H1 (cell line): ENCODE data around the gene CHST3. TPM values are rescaled to one million over a fixed set of nuclear protein-coding genes. Genes with fewer than 3 reads are reported as not detected.

Source experiments
- CTCF ChIA-PET: fragments of 300-600 bp; sonication (Branson Sonifier 250); formaldehyde crosslinking; loops from one replicate; lab custom pipeline; 2021; ENCODE audit not compliant: partially characterized antibody; lab: Charles Lee
- POLR2A ChIA-PET: fragments of 300-600 bp; sonication (Branson Sonifier 250); formaldehyde crosslinking; loops from one replicate; lab custom pipeline; 2021; ENCODE audit warnings: inconsistent platforms; ENCODE audit not compliant: partially characterized antibody; lab: Charles Lee
- DNase-seq, 2 experiments: peaks; one replicate each; pipeline versions ENCODE4 v3.0.0 to v3.0.0-alpha.2; 2010 to 2022; ENCODE audit warnings: low spot score in 2 of 2, low read depth in 1 of 2, mixed read lengths in 1 of 2
- FAIRE-seq: peaks from 2 replicates; lab custom pipeline; 2011; peaks lifted over from hg19 to GRCh38; lab: Jason Lieb, UNC
- H2AFZ ChIP-seq: 2 replicates; pipeline ENCODE4 v1.8.1; 2012; ENCODE audit warnings: low read length, inconsistent platforms
- H2AK5ac ChIP-seq: 2 replicates; pipeline ENCODE4 v1.6.1; 2013; ENCODE audit warnings: low read depth, low read length
- H2BK120ac ChIP-seq: replicated peaks from 2 replicates; pipeline ENCODE3; 2013; ENCODE audit warnings: low read depth, low read length, inconsistent platforms
- H2BK12ac ChIP-seq: 2 replicates; pipeline ENCODE4 v1.6.1; 2013; ENCODE audit warnings: low read depth, low read length
- H2BK15ac ChIP-seq: 2 replicates; pipeline ENCODE4 v1.6.1; 2013; ENCODE audit warnings: low read length
- H2BK20ac ChIP-seq: 2 replicates; pipeline ENCODE4 v1.6.1; 2013; ENCODE audit warnings: low read length
- H2BK5ac ChIP-seq: 2 replicates; pipeline ENCODE4 v1.6.1; 2013; ENCODE audit warnings: low read depth, low read length
- H3K14ac ChIP-seq: 2 replicates; pipeline ENCODE4 v1.6.1; 2013; ENCODE audit warnings: inconsistent platforms; ENCODE audit not compliant: insufficient read length
- H3K18ac ChIP-seq: 2 replicates; pipeline ENCODE4 v1.6.1; 2013; ENCODE audit warnings: low read length; ENCODE audit errors: extremely low read depth
- H3K23ac ChIP-seq: 2 replicates; pipeline ENCODE4 v1.6.1; 2013; ENCODE audit warnings: inconsistent platforms; ENCODE audit not compliant: insufficient read length
- H3K23me2 ChIP-seq: 2 replicates; pipeline ENCODE4 v1.6.1; 2013; ENCODE audit warnings: low read depth, low read length
- H3K27ac ChIP-seq: 2 replicates; pipeline ENCODE4 v1.6.1; 2011; ENCODE audit warnings: low read depth, low read length, inconsistent platforms
- H3K27me3 ChIP-seq, 4 experiments: replicated peaks in 1 of 4; 1 replicate in 1 of 4; 2 replicates in 3 of 4; pipeline versions ENCODE4 v1.6.1 to v1.8.1; 2011 to 2013; ENCODE audit warnings: low read length in 3 of 4, mild to moderate bottlenecking in 3 of 4, inconsistent platforms in 2 of 4, mixed read lengths in 2 of 4, moderate library complexity in 1 of 4; ENCODE audit not compliant: control insufficient read depth in 3 of 4, insufficient read depth in 3 of 4; ENCODE audit errors: extremely low read depth in 1 of 4
- H3K36me3 ChIP-seq, 4 experiments: 2 replicates each; pipeline versions ENCODE4 v1.6.1 to v1.8.1; 2011 to 2013; ENCODE audit warnings: mild to moderate bottlenecking in 4 of 4, low read length in 3 of 4, moderate library complexity in 2 of 4, control low read depth in 1 of 4, inconsistent platforms in 1 of 4; ENCODE audit not compliant: insufficient read depth in 4 of 4, control insufficient read depth in 2 of 4
- H3K4ac ChIP-seq: replicated peaks from 2 replicates; pipeline ENCODE3; 2013; ENCODE audit warnings: low read length, low read depth, mixed read lengths, inconsistent platforms; ENCODE audit not compliant: insufficient read length
- H3K4me1 ChIP-seq, 4 experiments: replicated peaks in 1 of 4; 1 replicate in 1 of 4; 2 replicates in 3 of 4; pipeline versions ENCODE4 v1.6.1 to v1.8.1; 2011 to 2013; ENCODE audit warnings: low read length in 3 of 4, inconsistent platforms in 2 of 4, mixed read lengths in 1 of 4; ENCODE audit not compliant: insufficient read depth in 4 of 4, control insufficient read depth in 3 of 4
- H3K4me2 ChIP-seq, 2 experiments: 2 replicates each; pipeline versions ENCODE4 v1.6.1 to v1.8.1; 2011 to 2013; ENCODE audit warnings: low read depth in 2 of 2, low read length in 2 of 2, control low read depth in 1 of 2, inconsistent platforms in 1 of 2, mild to moderate bottlenecking in 1 of 2; ENCODE audit not compliant: insufficient read depth in 1 of 2
- H3K4me3 ChIP-seq, 4 experiments: fragments of 200-600, 300-600 bp in 1 of 4; sonication (generic), shearing (Covaris generic), sonication (Bioruptor Twin) in 1 of 4; 2 replicates each; pipeline versions ENCODE4 v1.5.1 to v1.8.1; 2011 to 2016; ENCODE audit warnings: low read length in 4 of 4, low read depth in 3 of 4, control low read depth in 2 of 4, inconsistent platforms in 2 of 4, mild to moderate bottlenecking in 2 of 4, mixed read lengths in 1 of 4, moderate library complexity in 1 of 4; ENCODE audit not compliant: insufficient read depth in 2 of 4; ENCODE audit errors: extremely low read depth in 1 of 4
- H3K56ac ChIP-seq: replicated peaks from 2 replicates; pipeline ENCODE3; 2013; ENCODE audit warnings: low read depth, mild to moderate bottlenecking, mixed read lengths, low read length, inconsistent platforms; ENCODE audit not compliant: insufficient read length
- H3K79me1 ChIP-seq: 2 replicates; pipeline ENCODE4 v1.6.1; 2013; ENCODE audit warnings: low read depth, low read length, control low read depth
- H3K79me2 ChIP-seq, 2 experiments: 2 replicates each; pipeline versions ENCODE4 v1.6.1 to v1.8.1; 2012 to 2013; ENCODE audit warnings: low read length in 2 of 2, mild to moderate bottlenecking in 2 of 2, inconsistent platforms in 1 of 2; ENCODE audit not compliant: insufficient read depth in 2 of 2, control insufficient read depth in 1 of 2
- H3K9ac ChIP-seq, 4 experiments: replicated peaks in 1 of 4; 1 replicate in 1 of 4; 2 replicates in 3 of 4; pipeline versions ENCODE4 v1.6.1 to v1.8.1; 2011 to 2013; ENCODE audit warnings: low read depth in 3 of 4, low read length in 3 of 4, control low read depth in 2 of 4, mild to moderate bottlenecking in 2 of 4, moderate library complexity in 2 of 4, inconsistent platforms in 1 of 4; ENCODE audit errors: extremely low read depth in 1 of 4
- H3K9me3 ChIP-seq, 2 experiments: 2 replicates each; pipeline versions ENCODE4 v1.6.1 to v1.8.1; 2012 to 2013; ENCODE audit warnings: mild to moderate bottlenecking in 2 of 2, moderate library complexity in 2 of 2, control low read depth in 1 of 2, inconsistent platforms in 1 of 2, low read depth in 1 of 2, low read length in 1 of 2, mixed read lengths in 1 of 2; ENCODE audit not compliant: insufficient read depth in 2 of 2
- H4K20me1 ChIP-seq, 2 experiments: replicated peaks in 1 of 2; 2 replicates each; pipeline versions ENCODE3 to v1.8.1; 2011 to 2013; ENCODE audit warnings: inconsistent platforms in 2 of 2, low read length in 2 of 2, mild to moderate bottlenecking in 1 of 2; ENCODE audit not compliant: insufficient read depth in 2 of 2, control insufficient read depth in 1 of 2
- H4K5ac ChIP-seq: 2 replicates; pipeline ENCODE4 v1.6.1; 2013; ENCODE audit warnings: low read length, low read depth, mixed read lengths, inconsistent platforms; ENCODE audit not compliant: insufficient read length
- H4K8ac ChIP-seq: 2 replicates; pipeline ENCODE4 v1.8.0; 2013; ENCODE audit warnings: mild to moderate bottlenecking, moderate library complexity, low read length, inconsistent platforms; ENCODE audit not compliant: insufficient read depth; ENCODE audit errors: extremely low read depth
- H4K91ac ChIP-seq: replicated peaks from 2 replicates; pipeline ENCODE3; 2013; ENCODE audit warnings: low read length, mixed read lengths, inconsistent platforms; ENCODE audit not compliant: insufficient read length
- CEBPB ChIP-seq: IDR thresholded peaks from 2 replicates; pipeline ENCODE4 v1.6.1; 2012; ENCODE audit warnings: low read depth, low read length
- KDM5A ChIP-seq: fragments of 200-600 bp; IDR thresholded peaks from 2 replicates; pipeline ENCODE4 v1.7.1; 2012; ENCODE audit warnings: mild to moderate bottlenecking, low read length, inconsistent platforms, mixed read lengths
- WGBS, 2 experiments: shearing (Covaris generic) in 1 of 2; methylation state at CpG; one replicate each; pipeline versions ENCODE4 v1.1.6 to v1.1.7; 2013 to 2015; ENCODE audit warnings: low lambda C conversion rate in 2 of 2, mixed read lengths in 2 of 2, inconsistent platforms in 1 of 2, low coverage in 1 of 2, missing lambda C conversion rate in 1 of 2; ENCODE audit not compliant: insufficient replicate concordance in 2 of 2, insufficient coverage in 1 of 2, insufficient read length in 1 of 2; ENCODE audit errors: extremely low coverage in 1 of 2, missing lambda C conversion rate in 1 of 2; 5-methylcytosine and 5-hydroxymethylcytosine counted together
- polyA plus RNA-seq, 7 experiments: library from polyadenylated mRNA; depleted of rRNA in 3 of 7; stranded (reverse) in 5 of 7; unstranded in 2 of 7; fragments of >200 nt in 5 of 7; fragments of 200-250 nt in 2 of 7; gene quantifications; 1 replicate in 5 of 7; 2 replicates in 1 of 7; 4 replicates in 1 of 7; pipeline versions ENCODE4 v1.2.1 to v1.2.3, GENCODE V29; 2011 to 2013; ENCODE audit warnings: missing spikeins in 2 of 7, mixed read lengths in 2 of 7
- total RNA-seq: library from RNA; stranded (reverse); fragmentation: NEBNext Ultra II Directional; extraction: Animal tissue kit (Norgen Biotek cat#: 25700); gene quantifications from 2 replicates; pipeline ENCODE4 v1.2.1, GENCODE V29; 2021

CHST3 gene
- total and polyA plus RNA-seq, 2 of the 8 experiments (the other 6 are each of a cell fraction or from before 2014, with no cell fraction given) = 2.0 to 5.8 TPM

DNA sequence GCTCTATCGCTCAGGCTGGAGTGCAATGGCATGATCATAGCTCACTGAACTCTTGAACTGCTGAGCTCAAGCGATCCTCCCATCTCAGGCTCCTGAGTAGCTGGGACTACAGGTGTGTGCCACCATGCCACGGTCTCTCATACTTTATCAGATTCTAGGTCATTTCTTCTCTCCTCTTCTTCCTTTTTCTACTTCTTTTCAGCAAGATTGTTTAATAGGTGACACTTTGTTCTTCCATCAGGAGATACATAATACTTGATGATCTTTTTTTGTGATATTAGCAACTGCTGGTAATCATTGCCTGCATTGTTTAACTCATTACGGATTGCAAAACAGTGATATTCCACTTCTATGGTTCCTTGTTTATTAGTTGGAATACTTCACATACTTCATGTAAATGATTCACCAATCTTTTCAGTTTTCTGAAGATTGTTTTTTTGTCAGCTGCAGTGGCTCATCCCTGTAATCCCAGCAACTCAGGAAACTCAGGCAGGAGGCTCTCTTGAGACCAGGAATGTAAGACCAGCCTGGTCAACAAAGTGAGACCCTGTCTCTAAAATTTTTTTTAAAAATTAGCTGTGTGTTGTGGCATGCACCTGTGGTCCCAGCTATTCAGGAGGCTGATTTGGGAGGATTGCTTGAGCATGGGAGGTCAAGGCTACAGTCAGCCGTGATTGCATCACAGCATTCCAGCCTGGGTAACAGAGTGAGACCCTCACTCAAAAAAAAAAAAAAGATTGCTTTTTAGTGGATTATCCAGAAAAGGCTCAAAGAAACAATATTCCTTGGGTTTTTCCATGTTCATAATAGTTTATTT, 36.2 kb upstream of the CHST3 start:
- H3K23ac ChIP-seq = no peak overlapping the region
- H2BK12ac ChIP-seq = no peak overlapping the region
- FAIRE-seq (no peak), DNase-seq (no peak)
- H3K36me3 ChIP-seq = no peaks in the 10 kb centered on the region
- H4K5ac ChIP-seq = no peak overlapping the region
- no peak overlapping the region for H3K9ac ChIP-seq
- no peak overlapping the region for H2BK5ac ChIP-seq
- no peak overlapping the region for H2BK20ac ChIP-seq
- H2BK15ac ChIP-seq = no peak overlapping the region
- H2AFZ ChIP-seq = no peak overlapping the region
- H3K79me1 ChIP-seq = no peaks in the 10 kb centered on the region
- no peaks in the 10 kb centered on the region for H3K9me3 ChIP-seq
- no peaks in the 10 kb centered on the region for H3K79me2 ChIP-seq
- H3K14ac ChIP-seq = no peak overlapping the region
- H3K4me3 ChIP-seq = no peak overlapping the region
- H4K8ac ChIP-seq = no peak overlapping the region
- no peaks in the 10 kb centered on the region; a peak in 1 of 7 replicates for H3K27me3 ChIP-seq
- no peak overlapping the region for H3K56ac ChIP-seq
- 83% methylated on average over 5 of the region's 5 CpGs; no CpG with 5 or more reads in 1 of the 2 experiments for whole genome bisulfite sequencing, 2 experiments
- H4K91ac ChIP-seq = no peak overlapping the region
- H3K18ac ChIP-seq = no peak overlapping the region
- no peak overlapping the region for H2BK120ac ChIP-seq
- H3K4me2 ChIP-seq = no peak overlapping the region
- no peak overlapping the region for H2AK5ac ChIP-seq
- no peaks in the 10 kb centered on the region for H3K23me2 ChIP-seq
- POLR2A ChIA-PET = no interaction called here
- no peak overlapping the region for H3K4ac ChIP-seq
- CTCF ChIA-PET = interaction anchor here (0.8 to 1.4 kb wide), 3 partner anchors 12 to 24 kb away, joined by 3 to 5 read pairs (median 3); no protein-coding TSS in a partner anchor
- H4K20me1 ChIP-seq = no peaks in the 10 kb centered on the region
- TF ChIP-seq KDM5A = no peak
- TF ChIP-seq CEBPB = peak; percentile 30; the same call in 1 of the 2 replicates
- no peaks in the 10 kb centered on the region for H3K4me1 ChIP-seq
- no peak overlapping the region for H3K27ac ChIP-seq
